GM13976 (cell line): ENCODE data around the gene PER3.
A peak's percentile ranks its signal among the peaks of the same experiment; 100 is the strongest.

ENCODE experiments used
- DNase-seq: peaks from one replicate; pipeline ENCODE4 v3.0.0; 2012; ENCODE audit warnings: low spot score
- CTCF ChIP-seq: IDR thresholded peaks from 2 replicates; pipeline ENCODE4 v1.5.1; 2012; ENCODE audit warnings: borderline replicate concordance, mild to moderate bottlenecking; ENCODE audit not compliant: insufficient read depth; ENCODE audit errors: extremely low read depth, missing control alignments, control extremely low read depth
- in situ Hi-C: fragments of 300-500 bp; cut with MboI; formaldehyde crosslinking; loops from one replicate; pipeline ENCODE4 v1.12.0; 2022; ENCODE audit warnings: low sequenced_read_pairs, mixed read lengths, inconsistent platforms; ENCODE audit not compliant: unreplicated experiment

The PER3 gene

GRCh38 chr1:7813677-7814373 is 29.7 kb downstream of the PER3 start:
- DNase-seq: no peak
- no peak for TF ChIP-seq CTCF
- in situ Hi-C loops: no loop called here

- in situ Hi-C loops: no loop called here
- DNase-seq: no peak
- no peak for TF ChIP-seq CTCF
Observed at GRCh38 chr1:7821282-7821681, 37.2 kb downstream of the PER3 start.

- no peak for DNase-seq
- in situ Hi-C loops: no loop called here
- no peak for TF ChIP-seq CTCF
Observed at GRCh38 chr1:7824701-7825100, 40.6 kb downstream of the PER3 start.

GRCh38 chr1:7826363-7826762 is 42.3 kb downstream of the PER3 start:
- DNase-seq: peak; percentile 26
- in situ Hi-C loops: no loop called here
- no peak for TF ChIP-seq CTCF

GRCh38 chr1:7827126-7827955 is 43.2 kb downstream of the PER3 start:
- in situ Hi-C loops: no loop called here
- DNase-seq: peak; percentile 67
- TF ChIP-seq CTCF: no peak

GRCh38 chr1:7831458-7831857 is 47.4 kb downstream of the PER3 start:
- TF ChIP-seq CTCF: no peak
- DNase-seq: no peak
- in situ Hi-C loops: no loop called here
